ENCODE measurements around the gene TPRA1.
"Not testable (repeated sequence)": the region's sequence is repeated elsewhere in the genome, so short reads cannot be mapped to it uniquely, and the experiment has no call there.

Gene TPRA1

GRCh38 chr3:127616836-127617605, 26.5 kb upstream of the TPRA1 start:
- DNase-seq (ENCODE audit: low read depth in 3 of 3), result no peak

- no peak for DNase-seq (ENCODE audit: low read depth in 3 of 3)
Measured at GRCh38 chr3:127615631-127616305, 25.2 kb upstream of the TPRA1 start.

GRCh38 chr3:127614928-127615589, 24.5 kb upstream of the TPRA1 start:
- no peak for DNase-seq (ENCODE audit: low read depth in 3 of 3)

GRCh38 chr3:127613406-127613805, 22.9 kb upstream of the TPRA1 start:
- DNase-seq (ENCODE audit: low read depth in 3 of 3), result no peak

- no peak for DNase-seq (ENCODE audit: low read depth in 3 of 3)
Measured at GRCh38 chr3:127612966-127613365, 22.4 kb upstream of the TPRA1 start.

- DNase-seq (ENCODE audit: low read depth in 3 of 3), result no peak
Measured at GRCh38 chr3:127611251-127611650, 20.7 kb upstream of the TPRA1 start.

- no peak for DNase-seq (ENCODE audit: low read depth in 3 of 3)
Measured at GRCh38 chr3:127610105-127610504, 19.6 kb upstream of the TPRA1 start.

GRCh38 chr3:127608362-127608718, 17.8 kb upstream of the TPRA1 start:
- DNase-seq (ENCODE audit: low read depth in 3 of 3), result no peak

GRCh38 chr3:127607675-127608361, 17.3 kb upstream of the TPRA1 start:
- no peak for DNase-seq (ENCODE audit: low read depth in 3 of 3)

- no peak for DNase-seq (ENCODE audit: low read depth in 3 of 3)
Measured at GRCh38 chr3:127606981-127607595, 16.6 kb upstream of the TPRA1 start.

GRCh38 chr3:127606086-127606805, 15.7 kb upstream of the TPRA1 start:
- DNase-seq (ENCODE audit: low read depth in 3 of 3), result no peak

GRCh38 chr3:127605547-127605946, 15.0 kb upstream of the TPRA1 start:
- not testable (repeated sequence) for DNase-seq (ENCODE audit: low read depth in 3 of 3)

- DNase-seq (ENCODE audit: low read depth in 3 of 3), result no peak
Measured at GRCh38 chr3:127604546-127605165, 14.1 kb upstream of the TPRA1 start.

- no peak for DNase-seq (ENCODE audit: low read depth in 3 of 3)
Measured at GRCh38 chr3:127604035-127604434, 13.5 kb upstream of the TPRA1 start.

GRCh38 chr3:127600749-127601456, 10.4 kb upstream of the TPRA1 start:
- no peak for DNase-seq (ENCODE audit: low read depth in 3 of 3)

- DNase-seq (ENCODE audit: low read depth in 3 of 3), result no peak
Measured at GRCh38 chr3:127598841-127599570, 8.5 kb upstream of the TPRA1 start.

GRCh38 chr3:127597020-127597771, 6.7 kb upstream of the TPRA1 start:
- no peak for DNase-seq (ENCODE audit: low read depth in 3 of 3)

- no peak for DNase-seq (ENCODE audit: low read depth in 3 of 3)
Measured at GRCh38 chr3:127595303-127595702, 4.8 kb upstream of the TPRA1 start.

- no peak for DNase-seq (ENCODE audit: low read depth in 3 of 3)
Measured at GRCh38 chr3:127593178-127593577, 2.6 kb upstream of the TPRA1 start.

Data from stimulated activated CD4-positive, alpha-beta T cell treated with anti-CD3 and anti-CD28 coated beads, TNF-alpha, amount 100 ng/mL, for 24 hours (primary cell).